Measurements from ENCODE around the gene THSD7A.

- TF ChIP-seq POLR2A (IDR thresholded peaks at IDR 0.05) (no peak), CTCF (IDR thresholded peaks at IDR 0.05) (no peak)
These were observed 283.5 kb downstream of the THSD7A start for GRCh38 chr7:11548532-11548931.
